HG03159 (cell line): ENCODE data around the gene FAM222B.
"Not testable (repeated sequence)": the region's sequence is repeated elsewhere in the genome, so short reads cannot be mapped to it uniquely, and the experiment has no call there.

Experiments used
- ATAC-seq: cut with Tn5 transposase; IDR thresholded peaks from one replicate; pipeline ENCODE4 v1.9.1; 2021; ENCODE audit warnings: mild to moderate bottlenecking, moderate library complexity; ENCODE audit not compliant: unreplicated experiment

FAM222B gene

DNA sequence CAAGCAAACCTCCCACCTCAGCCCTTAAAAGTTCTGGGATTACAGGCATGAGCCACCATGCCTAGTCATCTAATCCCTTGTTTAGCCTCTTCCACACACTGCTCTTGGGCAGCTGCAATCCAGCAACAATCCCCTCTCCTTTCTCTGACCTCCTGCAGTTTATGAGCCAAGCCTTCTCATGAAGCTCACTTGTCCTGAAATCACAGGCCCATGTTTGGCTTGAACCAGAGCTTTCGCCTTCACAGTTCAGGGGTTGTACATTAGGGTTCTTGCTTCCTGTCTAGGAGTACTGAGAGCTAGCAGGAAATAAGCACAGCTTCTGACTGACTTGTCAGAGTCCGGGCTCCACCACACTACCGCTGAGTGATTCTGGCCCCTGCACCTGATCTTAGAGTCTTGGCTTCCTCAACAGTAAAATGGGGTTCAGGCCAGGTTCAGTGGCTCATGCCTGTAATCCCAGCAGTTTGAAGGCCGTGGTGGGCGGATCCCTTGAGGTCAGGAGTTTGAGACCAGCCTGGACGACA is 28.5 kb upstream of the FAM222B start:
- peak; percentile 94 for ATAC-seq

DNA sequence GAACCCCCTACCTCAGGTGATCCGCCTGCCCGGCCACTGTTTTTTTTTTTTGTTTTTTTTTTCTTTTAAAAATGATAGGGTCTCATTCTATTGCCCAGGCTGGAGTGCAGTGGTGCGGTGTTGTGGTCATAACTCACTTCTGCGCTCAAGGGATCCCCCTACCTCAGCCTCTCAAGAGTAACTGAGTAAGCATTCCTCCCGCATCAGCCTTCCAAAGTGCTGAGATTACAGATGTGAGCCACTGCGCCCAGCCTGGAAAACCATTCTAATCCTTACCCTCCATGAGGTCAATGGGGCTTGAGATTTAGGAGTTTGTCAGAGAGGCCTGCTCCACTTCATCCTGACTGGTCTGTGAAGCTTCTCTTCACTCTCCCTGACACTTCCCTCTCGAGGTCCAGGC is 24.7 kb upstream of the FAM222B start:
- ATAC-seq = no peak

DNA sequence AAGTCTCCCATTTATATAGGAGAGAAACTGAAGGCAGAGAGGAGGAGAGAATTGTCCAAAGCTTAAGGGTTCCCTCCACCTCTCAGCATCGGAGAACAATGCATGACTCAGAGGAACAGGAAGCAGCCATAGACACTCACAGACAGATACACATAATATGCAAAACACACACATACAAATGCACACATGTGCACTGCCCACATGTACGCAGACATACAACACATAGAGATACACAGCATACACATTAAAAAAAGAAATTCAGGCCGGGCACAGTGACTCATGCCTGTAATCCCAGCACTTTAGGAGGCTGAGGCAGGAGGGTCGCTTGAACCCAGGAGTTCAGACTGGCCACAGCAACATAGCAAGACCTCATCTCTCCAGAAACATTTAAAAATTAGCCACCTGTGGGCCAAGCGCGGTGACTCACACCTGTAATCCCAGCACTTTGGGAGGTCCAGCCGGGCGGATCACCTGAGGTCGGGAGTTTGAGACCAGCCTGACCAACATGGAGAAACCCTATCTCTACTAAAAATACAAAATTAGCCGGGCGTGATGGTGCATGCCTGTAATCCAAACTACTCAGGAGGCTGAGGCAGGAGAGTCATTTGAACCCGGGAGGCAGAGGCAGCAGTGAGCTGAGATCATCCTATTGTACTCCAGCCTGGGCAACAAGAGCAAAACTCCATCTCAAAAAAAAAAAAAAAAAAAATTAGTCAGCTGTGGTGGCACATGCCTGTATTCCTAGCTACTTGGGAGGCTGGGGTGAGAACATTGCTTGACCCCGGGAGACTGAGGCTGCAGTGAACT is 23.6 kb upstream of the FAM222B start:
- ATAC-seq = peak; percentile 72

DNA sequence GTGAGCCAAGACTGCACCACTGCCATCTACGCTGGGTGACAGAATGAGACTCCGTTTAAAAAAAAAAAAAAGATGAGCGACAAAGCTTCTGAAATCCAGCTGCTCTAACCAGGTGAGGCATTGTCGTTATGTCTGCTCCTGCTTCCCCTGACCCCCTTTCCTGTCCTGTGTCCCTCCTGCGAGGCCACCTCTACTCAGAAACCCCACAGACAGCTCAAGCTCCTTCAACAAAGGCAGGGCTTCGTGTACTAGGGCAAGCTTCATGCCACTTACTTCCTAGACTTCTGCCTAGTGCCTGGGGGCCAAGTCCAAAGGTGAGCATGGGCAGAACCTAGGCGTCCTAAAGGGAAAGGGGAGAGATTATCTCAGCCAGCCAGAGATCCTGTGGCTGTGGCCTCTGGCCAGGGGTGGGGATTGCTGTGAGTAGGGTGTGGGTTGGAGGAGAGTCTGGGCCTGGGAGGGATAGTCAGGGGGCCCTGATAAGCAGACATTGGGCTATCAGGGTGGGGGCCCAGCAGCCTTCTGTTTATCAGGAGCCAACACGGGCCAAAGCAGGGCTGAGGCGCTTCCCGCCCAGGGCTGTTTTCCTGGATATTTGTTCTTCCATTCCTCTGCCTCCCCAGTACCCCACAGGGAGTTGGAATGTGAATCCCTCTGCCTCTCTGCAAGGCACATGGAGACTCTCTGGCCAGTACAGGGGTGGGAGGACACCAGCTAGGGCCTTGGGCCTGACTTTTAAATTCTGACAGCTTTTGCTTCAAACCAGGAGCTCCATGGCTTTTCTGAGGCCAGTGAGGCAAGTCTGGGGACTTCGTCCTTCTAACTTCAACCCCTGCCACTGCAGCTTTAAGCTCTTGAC is 22.6 kb upstream of the FAM222B start:
- no peak for ATAC-seq

DNA sequence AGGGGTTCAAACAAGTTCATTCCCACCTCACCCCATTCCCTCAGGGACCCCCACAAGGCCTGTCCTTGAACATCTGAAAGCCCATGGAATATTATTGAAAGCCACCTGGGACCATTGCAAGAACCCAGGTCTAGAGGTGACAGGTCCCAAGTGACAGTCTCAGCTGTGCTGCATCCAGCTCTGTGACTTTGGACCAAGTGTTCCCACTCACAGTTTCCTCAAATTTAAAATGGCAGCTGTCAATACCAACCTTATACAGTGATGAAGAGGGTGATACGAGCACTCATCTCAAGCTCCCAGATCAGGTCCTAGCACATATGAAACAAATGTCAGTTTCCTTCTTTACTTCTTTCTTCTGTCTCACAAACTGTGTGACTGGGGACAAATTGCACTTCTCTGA is 21.4 kb upstream of the FAM222B start:
- no peak for ATAC-seq

DNA sequence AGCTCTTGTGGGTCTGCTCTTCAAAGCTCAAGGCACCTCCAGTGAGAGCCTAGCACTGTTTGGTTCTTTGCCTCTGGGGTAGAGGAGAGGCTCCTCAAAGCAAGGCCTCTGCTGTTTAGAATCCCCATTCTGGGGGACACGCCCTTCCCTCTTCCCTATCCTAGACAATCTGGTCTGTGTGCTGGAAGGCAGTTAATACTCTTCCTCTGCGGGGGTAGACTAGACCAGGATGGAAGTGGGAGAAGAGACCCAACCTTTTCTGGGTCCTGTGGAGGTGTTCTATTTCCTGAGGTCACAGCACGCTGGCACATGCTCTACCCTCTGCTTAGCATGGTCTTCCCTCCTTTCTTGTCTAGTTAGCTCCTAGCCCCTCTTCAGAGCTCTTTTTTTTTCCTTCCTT is 20.0 kb upstream of the FAM222B start:
- no peak for ATAC-seq

DNA sequence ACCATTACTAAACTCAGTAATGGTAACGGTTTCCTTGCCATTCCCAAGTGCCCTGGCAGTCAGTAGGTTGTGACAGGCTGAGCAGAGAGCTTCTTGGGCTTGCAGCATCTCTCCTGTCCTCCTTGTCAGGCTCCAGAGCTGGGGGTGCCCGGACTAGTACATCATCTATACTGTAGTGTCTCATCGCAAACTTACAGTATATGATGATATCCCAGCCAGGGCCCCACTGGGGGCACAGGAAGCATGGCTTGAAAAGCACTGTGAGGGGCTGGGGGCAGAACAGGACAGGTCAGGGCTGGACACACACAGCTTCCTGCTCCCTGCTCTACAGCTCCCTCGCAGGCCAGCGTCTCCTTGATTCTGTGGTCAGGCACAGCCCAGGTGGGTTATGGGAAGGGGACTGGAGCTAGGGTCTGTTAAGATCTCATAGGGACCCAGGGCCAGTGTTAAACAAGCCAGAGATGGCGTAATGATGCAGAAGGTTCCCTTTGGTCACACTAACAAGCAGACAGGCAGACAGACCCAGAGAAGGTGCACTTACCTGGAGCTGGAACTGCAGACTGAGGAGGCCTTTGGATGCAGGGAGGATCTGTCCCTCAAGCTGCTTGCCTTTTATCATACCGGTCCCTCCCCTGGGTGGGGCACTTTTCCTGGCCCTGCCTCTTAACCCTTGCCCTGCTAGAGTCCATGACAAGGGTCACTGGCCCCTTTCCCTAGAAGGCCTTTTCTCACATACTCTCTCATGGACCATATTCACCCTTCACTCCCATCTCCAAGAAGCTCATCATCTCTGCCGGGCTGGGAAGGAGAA is 19.0 kb upstream of the FAM222B start:
- no peak for ATAC-seq

DNA sequence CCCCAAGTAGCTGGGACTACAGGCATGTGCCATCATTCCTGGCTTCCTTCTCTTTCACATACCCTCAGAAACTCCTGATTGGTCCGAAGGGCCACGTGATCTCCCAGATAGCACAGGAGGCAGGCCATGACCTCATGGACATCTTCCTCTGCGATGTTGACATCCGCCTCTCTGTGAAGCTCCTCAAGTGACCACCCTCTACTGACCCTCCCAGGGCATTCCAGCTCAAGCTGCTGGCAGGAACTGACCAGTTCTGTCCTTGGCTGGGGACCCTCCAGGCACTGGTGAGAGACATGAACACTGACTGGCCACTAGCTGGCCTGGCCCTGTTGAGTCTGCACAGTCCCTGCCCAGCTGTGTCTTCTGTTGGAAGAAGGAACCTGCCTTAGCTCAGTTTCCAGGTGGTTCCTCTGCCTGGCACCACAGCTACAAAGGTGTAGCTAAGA is 17.8 kb upstream of the FAM222B start:
- no peak for ATAC-seq

DNA sequence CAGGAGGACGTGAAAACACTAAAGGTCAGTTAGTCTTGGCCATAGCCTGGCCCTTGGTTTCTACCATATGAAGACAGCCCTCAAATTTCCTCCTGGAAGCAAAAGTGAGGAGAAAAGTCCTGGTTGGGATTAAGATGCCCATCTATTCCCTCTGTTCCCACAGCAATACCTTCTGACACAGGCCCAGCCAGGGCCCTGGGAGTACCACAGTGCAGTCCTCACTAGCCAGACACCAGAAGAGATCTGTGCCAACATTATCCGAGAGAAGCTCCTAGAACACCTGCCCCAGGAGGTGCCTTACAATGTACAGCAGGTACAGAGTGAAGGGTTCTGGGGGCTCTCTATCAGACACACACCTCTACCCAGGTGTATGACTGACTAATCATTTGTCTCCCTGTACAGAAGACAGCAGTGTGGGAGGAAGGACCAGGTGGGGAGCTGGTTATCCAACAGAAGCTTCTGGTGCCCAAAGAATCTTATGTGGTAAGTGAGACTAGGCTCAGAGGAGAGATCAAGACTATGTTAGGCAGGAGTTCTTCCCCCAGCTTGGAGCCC is 16.3 kb upstream of the FAM222B start:
- no peak for ATAC-seq

DNA sequence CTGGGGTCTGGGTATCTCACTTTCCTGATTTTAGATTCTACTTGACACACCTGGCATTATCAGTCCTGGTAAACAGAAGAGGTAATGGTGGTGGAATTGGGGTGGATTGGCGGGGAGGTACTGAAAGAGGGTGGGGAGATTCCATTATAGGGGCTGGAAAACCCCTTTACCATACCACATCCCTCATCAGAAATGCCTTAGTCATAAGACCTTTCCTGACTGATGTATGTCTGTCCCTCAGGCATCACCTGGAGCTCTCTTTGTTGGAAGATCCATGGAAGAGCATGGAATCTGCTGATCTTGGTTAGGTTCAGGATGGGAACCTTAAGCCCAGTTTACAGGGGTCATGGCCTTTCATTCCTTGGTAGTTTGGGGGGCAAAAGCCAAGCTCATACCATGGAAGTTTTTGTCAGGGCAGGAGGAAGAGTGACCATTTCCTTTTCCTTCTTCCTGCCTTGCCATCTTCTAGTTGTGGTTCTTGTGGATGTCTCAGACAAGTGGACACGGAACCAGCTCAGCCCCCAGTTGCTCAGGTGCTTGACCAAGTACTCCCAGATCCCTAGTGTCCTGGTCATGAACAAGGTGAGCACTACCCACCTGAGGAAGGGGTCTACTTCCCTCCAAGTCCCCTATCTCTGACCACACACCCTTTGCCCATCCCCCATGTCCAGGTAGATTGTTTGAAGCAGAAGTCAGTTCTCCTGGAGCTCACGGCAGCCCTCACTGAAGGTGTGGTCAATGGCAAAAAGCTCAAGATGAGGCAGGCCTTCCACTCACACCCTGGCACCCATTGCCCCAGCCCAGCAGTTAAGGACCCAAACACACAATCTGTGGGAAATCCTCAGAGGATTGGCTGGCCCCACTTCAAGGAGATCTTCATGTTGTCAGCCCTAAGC is 15.6 kb upstream of the FAM222B start:
- ATAC-seq = no peak

DNA sequence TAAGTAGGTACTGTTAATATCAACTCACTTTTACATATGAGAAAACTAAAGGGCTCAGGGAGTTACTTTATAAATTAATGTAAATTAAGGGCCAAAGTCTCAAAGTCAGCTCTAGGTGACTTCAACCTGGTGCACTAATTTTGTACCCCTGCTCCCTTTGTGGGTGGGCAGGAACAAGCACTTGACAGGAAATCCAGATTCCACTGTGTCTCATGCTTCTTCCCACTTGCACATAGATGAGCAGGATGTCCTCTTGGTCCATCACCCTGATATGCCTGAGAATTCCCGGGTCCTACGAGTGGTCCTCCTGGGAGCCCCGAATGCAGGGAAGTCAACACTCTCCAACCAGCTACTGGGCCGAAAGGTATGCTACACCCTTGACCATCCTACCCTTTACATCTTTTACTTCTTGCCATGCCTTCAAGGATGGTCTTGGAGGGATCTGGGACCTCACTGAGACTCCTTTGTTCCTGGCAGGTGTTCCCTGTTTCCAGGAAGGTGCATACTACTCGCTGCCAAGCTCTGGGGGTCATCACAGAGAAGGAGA is 13.5 kb upstream of the FAM222B start:
- ATAC-seq = no peak

DNA sequence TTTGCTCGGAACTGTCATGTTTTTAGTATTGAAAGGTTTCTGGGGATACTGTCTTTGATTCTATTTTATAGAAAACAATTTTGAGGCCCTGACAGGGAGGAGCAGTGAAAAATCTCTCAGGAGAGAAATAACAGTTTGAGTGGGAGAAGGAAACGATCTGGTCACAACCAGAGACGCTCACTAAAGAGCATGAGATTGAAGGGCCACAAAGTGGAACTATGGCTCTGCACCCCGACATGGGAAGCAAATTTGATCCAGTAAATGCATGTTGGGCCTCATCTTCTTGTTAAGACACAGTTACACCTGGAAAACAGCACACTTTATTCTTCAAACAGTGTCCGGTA is 12.7 kb upstream of the FAM222B start:
- ATAC-seq = no peak

DNA sequence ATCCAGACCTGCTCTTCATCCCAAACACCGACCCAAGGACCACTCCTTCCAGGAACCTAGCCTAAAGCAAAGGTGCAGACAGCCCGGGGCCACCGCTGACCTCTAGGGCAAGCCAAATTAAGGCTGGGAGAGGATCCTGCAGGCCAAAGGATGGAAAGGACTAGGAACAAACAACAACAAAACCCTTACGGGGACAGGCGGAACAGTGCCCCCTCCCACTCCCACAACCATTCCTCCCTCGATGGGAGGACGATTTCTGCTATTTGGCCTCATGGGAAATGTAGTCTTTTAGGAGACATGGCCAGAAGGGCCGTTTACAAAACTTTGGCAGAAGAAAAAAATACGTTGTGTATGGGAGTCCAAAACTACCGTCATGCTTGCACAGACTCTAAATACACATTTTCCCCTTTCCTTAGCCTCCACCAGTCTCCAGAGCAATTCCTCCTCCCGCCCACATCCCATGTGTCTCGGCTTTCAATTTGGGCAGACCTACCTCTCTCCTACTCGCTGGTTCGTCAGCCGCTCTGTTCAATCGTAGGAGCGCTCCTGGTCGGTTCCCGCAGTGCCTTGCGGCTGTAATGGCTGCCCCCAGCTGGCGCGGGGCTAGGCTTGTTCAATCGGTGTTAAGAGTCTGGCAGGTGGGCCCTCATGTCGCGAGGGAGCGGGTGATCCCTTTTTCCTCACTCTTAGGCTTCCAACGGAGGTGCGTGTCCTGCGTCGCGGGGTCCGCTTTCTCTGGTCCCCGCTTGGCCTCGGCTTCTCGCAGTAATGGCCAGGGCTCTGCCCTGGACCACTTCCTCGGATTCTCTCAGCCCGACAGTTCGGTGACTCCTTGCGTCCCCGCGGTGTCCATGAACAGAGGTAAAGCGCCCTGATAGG is 12.1 kb upstream of the FAM222B start, which contains the start of gene ERAL1:
Gene ERAL1, plus strand, starts transcription at position 560 of the 879 bp plus-strand sequence. Its CDS starts 19 bp downstream, at position 579.
- peak; percentile 93 for ATAC-seq

DNA sequence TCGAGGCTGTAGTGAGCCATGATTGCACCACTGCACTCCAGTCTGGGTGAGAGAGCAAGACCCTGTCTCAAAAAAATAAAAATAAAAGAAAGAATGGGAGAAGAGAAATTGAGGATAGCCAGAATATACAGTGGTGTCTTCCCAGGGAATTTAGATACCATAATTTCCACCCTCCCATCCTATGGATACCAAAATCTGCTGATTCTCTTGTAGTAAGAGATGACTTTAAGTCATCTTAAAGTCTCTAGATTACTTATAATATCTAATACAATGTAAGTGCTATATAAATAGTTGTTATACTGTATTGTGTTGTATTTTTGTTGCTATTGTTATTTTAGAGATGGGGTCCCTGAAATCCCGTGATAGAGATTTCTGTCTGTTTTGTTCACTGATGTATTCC is 10.7 kb upstream of the FAM222B start:
- ATAC-seq = no peak

DNA sequence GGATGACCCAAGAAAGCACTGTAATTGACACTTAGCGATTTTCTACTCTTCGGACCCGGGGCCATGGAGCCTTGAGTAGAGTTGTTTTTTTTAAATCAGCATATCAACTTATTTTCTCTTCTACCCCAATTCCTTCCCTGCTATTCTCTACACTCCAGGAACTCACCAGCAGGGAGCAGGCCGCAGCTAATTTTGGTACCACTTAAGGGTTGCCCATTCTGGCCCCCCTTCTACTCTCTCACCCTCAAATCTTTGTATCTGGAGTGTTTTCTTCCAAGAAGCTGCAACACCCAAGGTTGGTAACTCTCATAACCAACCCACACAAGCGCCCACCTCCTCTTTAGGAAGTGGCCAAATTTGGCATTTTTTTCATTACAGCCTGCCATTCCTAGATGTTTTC is 6.7 kb upstream of the FAM222B start:
- no peak for ATAC-seq

DNA sequence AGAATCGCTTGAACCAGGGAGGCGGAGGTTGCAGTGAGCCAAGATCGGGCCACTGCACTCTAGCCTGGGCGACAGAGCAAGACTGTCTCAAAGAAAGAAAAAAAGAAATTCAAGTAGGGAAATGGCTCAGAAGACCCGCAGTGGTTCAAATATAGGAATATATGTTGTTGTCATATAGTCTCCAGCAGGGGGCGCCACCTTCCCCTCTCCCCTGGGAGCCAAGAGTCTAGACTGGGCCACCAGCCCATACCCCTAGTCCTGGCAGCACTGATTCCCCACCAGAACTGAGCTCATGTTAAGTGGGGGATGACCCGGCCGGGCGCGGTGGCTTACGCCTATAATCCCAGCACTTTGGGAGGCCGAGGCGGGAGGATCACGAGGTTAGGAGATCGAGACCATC is 6.1 kb upstream of the FAM222B start:
- not testable (repeated sequence) for ATAC-seq

DNA sequence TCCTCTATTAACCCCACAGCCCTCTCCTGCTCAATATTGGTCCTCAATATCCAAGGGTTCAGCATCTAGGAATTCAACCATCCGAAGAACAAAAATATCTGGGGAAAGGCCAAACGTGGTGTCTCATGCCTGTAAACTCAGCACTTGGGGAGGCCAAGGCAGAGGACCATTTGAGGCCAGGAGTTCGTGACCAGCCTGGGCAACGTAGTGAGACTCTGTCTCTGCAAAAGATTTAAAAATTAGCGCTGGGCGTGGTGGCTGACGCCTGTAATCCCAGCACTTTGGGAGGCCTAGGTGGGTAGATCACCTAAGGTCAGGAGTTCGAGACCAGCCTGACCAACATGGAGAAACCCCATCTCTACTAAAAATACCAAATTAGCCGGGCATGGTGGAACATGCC is 4.1 kb upstream of the FAM222B start:
- ATAC-seq = not testable (repeated sequence)

DNA sequence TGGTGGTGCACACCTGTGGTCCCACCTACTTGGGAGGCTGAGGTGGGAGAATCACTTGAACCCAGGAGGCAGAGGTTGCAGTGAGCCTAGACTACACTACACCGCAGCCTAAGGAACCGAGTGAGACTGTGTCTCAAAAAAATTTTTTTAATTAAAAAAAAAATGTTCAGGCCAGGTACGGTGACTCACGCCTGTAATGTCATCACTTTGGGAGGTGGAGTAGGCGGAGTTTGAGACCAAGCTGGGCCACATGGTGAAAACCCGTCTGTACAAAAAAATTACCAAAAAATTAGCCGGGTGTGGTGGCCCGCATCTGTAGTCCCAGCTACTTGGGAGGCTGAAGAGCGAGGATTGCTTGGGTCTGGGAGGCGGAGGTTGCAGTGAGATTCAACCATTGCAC is 3.6 kb upstream of the FAM222B start:
- ATAC-seq = no peak

DNA sequence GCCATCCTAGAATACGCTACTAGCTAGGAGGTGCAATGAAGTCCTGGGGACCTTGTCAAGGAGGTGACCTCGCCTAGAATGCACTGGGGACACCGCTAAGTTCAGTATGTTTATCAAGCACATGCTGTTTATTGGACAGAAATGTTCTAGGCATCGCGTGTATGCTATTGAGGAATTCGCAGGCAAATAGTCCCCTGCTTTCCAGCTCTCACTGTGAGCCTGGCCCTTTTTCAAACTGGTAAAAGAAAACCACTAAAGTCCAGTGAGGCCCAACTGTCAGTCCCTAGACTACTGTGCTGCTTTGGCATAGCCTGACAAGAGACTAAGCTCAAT is 1.2 kb upstream of the FAM222B start:
- no peak for ATAC-seq
